Bronchial epithelial cell (primary cell): ENCODE measurements around the gene GNA14. TPM values are rescaled to one million over a fixed set of nuclear protein-coding genes. Genes with fewer than 3 reads are reported as not detected.
A peak's percentile ranks its signal among the peaks of the same experiment; 100 is the strongest.
"Not testable (repeated sequence)": the region's sequence is repeated elsewhere in the genome, so short reads cannot be mapped to it uniquely, and the experiment has no call there.

ENCODE experiments used
- DNase-seq: peaks from one replicate; pipeline ENCODE4 v3.0.0-alpha.2; 2010; ENCODE audit warnings: low read depth
- FAIRE-seq: peaks from 2 replicates; lab custom pipeline; 2011; peaks lifted over from hg19 to GRCh38; lab: Jason Lieb, UNC
- H3K27me3 ChIP-seq: 2 replicates; pipeline ENCODE4 v1.5.1; 2011; ENCODE audit warnings: low read length; ENCODE audit not compliant: control insufficient read depth, insufficient read depth
- H3K36me3 ChIP-seq: 2 replicates; pipeline ENCODE4 v1.5.1; 2011; ENCODE audit warnings: low read length; ENCODE audit not compliant: control insufficient read depth, insufficient read depth
- H3K4me3 ChIP-seq: 2 replicates; pipeline ENCODE4 v1.5.1; 2011; ENCODE audit warnings: mild to moderate bottlenecking, low read depth, low read length, control low read depth
- total RNA-seq: library from RNA; depleted of rRNA; stranded (reverse); fragments of >200 nt; gene quantifications from 2 replicates; pipeline ENCODE4 v1.2.1, GENCODE V29; 2014
- TF ChIP-seq, protein P1 (sequence below): IDR thresholded peaks from 2 replicates; pipeline ENCODE4 v1.5.1; 2011; ENCODE audit warnings: mild to moderate bottlenecking, moderate library complexity, low read length, control low read depth, inconsistent platforms; ENCODE audit not compliant: insufficient read depth, severe bottlenecking

GNA14 gene
- total RNA-seq, 1 donor from 2014 or later: not detected

DNA sequence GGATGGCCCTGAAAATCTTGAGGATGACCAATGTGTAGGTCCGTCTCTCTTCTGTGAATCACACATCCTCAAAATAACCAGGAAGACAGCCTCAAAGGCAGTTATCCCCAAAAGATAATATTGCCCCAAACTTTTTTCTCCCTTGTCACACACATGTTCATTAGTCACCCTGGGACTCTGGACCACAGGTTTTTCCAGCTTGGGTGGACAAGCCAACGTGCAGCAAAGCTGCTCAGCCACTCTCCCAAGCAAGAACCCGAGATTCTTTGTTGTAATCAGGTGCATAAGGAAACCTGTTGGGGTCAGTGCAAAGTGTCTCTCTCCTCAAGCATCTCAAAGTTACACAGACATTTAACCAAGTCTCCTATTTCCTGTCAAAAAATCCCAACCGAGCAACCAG, 196.6 kb downstream of the GNA14 start:
- FAIRE-seq (no peak), DNase-seq (peak; percentile 34)
- H3K36me3 ChIP-seq: no peaks in the 10 kb centered on the region
- no peaks in the 10 kb centered on the region for H3K27me3 ChIP-seq
- H3K4me3 ChIP-seq: no peak overlapping the region
- TF ChIP-seq, protein P1, sequence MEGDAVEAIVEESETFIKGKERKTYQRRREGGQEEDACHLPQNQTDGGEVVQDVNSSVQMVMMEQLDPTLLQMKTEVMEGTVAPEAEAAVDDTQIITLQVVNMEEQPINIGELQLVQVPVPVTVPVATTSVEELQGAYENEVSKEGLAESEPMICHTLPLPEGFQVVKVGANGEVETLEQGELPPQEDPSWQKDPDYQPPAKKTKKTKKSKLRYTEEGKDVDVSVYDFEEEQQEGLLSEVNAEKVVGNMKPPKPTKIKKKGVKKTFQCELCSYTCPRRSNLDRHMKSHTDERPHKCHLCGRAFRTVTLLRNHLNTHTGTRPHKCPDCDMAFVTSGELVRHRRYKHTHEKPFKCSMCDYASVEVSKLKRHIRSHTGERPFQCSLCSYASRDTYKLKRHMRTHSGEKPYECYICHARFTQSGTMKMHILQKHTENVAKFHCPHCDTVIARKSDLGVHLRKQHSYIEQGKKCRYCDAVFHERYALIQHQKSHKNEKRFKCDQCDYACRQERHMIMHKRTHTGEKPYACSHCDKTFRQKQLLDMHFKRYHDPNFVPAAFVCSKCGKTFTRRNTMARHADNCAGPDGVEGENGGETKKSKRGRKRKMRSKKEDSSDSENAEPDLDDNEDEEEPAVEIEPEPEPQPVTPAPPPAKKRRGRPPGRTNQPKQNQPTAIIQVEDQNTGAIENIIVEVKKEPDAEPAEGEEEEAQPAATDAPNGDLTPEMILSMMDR: no peak

- Histone ChIP-seq H3K36me3 (no peaks in the 10 kb centered on the region), H3K27me3 (no peaks in the 10 kb centered on the region), H3K4me3 (no peak overlapping the region)
- DNase-seq: no peak
- no peak for FAIRE-seq
- TF ChIP-seq, protein P1: no peak
Measured at GRCh38 chr9:77450085-77450475, 198.0 kb downstream of the GNA14 start.

DNA sequence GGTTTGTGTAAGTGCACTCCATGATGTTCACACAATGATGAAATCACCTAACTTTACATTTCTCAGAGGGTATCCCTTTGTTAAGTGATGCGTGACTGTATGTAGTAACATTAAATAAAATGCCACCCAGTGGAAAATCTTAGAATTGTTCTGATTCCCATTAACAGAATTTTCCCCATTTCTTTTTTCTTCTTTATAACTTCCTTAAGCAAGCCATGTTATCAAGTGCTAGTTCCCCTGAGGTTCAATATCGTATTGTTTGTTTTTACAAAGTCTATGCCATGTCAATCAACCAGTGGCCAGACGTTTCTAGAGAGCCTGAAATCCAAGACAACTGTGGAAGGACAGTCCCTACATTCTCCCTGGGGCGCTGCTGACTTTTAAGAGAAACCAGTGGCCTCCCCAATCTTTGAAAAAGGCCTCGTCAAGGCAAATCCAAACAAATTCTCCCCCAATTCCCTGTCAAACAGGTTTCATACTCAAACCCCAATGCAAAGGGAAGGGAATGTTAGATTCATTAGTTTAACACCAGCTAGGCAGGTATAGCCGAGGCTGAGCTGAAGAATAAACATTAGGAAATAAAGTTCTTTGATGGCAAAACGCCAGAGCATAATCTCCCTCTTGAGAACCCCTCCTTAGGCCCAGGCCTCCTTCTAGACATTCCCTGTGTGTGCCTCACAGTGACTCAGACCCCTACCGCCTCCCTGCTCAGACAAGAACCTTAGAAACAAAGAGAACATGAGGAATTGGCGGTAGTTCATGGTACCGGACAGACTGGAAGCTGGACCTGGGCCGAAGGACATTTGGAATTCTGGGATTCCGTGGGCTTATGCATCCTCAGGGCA, 198.7 kb downstream of the GNA14 start:
- no peaks in the 10 kb centered on the region for H3K36me3 ChIP-seq
- no peak overlapping the region for H3K4me3 ChIP-seq
- TF ChIP-seq, protein P1: no peak
- H3K27me3 ChIP-seq: no peaks in the 10 kb centered on the region
- FAIRE-seq (peak; percentile 95), DNase-seq (peak; percentile 97)

DNA sequence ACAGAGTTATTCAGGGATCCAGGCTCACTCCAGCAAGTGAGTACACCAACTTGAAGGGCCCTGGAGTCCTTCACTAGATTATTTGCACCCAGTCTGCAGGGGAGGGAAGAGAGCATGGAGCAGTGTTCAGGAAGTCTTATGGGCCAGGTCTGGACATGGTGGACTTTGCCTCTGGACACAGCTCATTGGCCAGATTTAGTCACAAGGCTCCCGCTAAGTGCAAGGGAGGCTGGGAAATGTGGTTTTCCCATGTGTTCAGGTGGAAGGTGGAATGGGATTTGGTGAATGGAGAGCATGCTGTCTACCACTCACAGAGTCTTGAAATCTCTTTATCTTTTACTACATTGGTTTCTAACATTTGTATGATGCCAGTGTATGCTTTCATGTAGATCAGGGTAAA, 200.5 kb downstream of the GNA14 start:
- Histone ChIP-seq H3K27me3 (no peaks in the 10 kb centered on the region), H3K36me3 (no peaks in the 10 kb centered on the region), H3K4me3 (no peak overlapping the region)
- DNase-seq: no peak
- no peak for FAIRE-seq
- TF ChIP-seq, protein P1: no peak

DNA sequence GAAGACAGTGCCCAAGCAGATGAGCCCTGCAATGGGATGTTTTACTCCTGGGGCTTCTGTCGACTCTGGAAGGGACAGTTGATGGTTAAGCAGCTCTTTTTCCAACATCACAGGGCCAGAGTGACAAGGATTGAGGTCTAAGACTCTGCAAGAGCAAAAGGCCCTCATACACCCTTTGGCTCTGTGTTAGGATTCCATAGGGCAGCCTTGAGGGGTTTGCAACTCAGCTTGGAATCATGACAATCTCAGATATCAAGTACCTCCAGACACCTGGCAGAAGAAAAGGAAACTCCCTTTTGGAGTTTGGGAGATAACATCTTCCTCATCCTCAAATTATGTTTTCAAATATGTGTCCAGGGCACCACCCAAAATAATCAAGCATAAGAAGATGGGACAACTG, 205.7 kb downstream of the GNA14 start:
- FAIRE-seq (no peak), DNase-seq (no peak)
- TF ChIP-seq, protein P1: no peak
- no peaks in the 10 kb centered on the region for H3K27me3 ChIP-seq
- H3K4me3 ChIP-seq: no peak overlapping the region
- no peaks in the 10 kb centered on the region for H3K36me3 ChIP-seq

GRCh38 chr9:77441124-77441523, 207.0 kb downstream of the GNA14 start:
- H3K4me3 ChIP-seq, H3K27me3 ChIP-seq, FAIRE-seq, H3K36me3 ChIP-seq, DNase-seq: not testable (repeated sequence)
